ENCODE measurements around the gene SYNM. TPM values are rescaled to one million over a fixed set of nuclear protein-coding genes. Genes with fewer than 3 reads are reported as not detected.

SYNM gene
- total RNA-seq, 1 donor from 2014 or later: 1.7 TPM

- Mint-ChIP-seq H3K4me1 (ENCODE audit: unreplicated experiment) (no peaks in the 10 kb centered on the region), H3K36me3 (ENCODE audit: low read depth, unreplicated experiment) (no peaks in the 10 kb centered on the region), H3K27ac (ENCODE audit: unreplicated experiment) (no peak overlapping the region), H3K9me3 (ENCODE audit: unreplicated experiment) (no peaks in the 10 kb centered on the region), H3K27me3 (ENCODE audit: unreplicated experiment) (peaks cover 1% of the 10 kb centered on the region), H3K4me3 (ENCODE audit: unreplicated experiment) (no peak overlapping the region)
- TF ChIP-seq, protein P1, sequence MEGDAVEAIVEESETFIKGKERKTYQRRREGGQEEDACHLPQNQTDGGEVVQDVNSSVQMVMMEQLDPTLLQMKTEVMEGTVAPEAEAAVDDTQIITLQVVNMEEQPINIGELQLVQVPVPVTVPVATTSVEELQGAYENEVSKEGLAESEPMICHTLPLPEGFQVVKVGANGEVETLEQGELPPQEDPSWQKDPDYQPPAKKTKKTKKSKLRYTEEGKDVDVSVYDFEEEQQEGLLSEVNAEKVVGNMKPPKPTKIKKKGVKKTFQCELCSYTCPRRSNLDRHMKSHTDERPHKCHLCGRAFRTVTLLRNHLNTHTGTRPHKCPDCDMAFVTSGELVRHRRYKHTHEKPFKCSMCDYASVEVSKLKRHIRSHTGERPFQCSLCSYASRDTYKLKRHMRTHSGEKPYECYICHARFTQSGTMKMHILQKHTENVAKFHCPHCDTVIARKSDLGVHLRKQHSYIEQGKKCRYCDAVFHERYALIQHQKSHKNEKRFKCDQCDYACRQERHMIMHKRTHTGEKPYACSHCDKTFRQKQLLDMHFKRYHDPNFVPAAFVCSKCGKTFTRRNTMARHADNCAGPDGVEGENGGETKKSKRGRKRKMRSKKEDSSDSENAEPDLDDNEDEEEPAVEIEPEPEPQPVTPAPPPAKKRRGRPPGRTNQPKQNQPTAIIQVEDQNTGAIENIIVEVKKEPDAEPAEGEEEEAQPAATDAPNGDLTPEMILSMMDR (IDR thresholded peaks at IDR 0.05; ENCODE audit: unreplicated experiment): no peak
- DNase-seq (ENCODE audit: low spot score): no peak
Measured at GRCh38 chr15:99097441-99098410, 7.2 kb upstream of the SYNM start.

GRCh38 chr15:99098426-99098825 is 6.5 kb upstream of the SYNM start:
- Mint-ChIP-seq H3K4me1 (ENCODE audit: unreplicated experiment) (no peaks in the 10 kb centered on the region), H3K27ac (ENCODE audit: unreplicated experiment) (no peak overlapping the region), H3K9me3 (ENCODE audit: unreplicated experiment) (no peaks in the 10 kb centered on the region), H3K4me3 (ENCODE audit: unreplicated experiment) (no peak overlapping the region), H3K27me3 (ENCODE audit: unreplicated experiment) (peaks cover 1% of the 10 kb centered on the region), H3K36me3 (ENCODE audit: low read depth, unreplicated experiment) (no peaks in the 10 kb centered on the region)
- no peak for DNase-seq (ENCODE audit: low spot score)
- TF ChIP-seq, protein P1 (IDR thresholded peaks at IDR 0.05; ENCODE audit: unreplicated experiment): no peak

DNA sequence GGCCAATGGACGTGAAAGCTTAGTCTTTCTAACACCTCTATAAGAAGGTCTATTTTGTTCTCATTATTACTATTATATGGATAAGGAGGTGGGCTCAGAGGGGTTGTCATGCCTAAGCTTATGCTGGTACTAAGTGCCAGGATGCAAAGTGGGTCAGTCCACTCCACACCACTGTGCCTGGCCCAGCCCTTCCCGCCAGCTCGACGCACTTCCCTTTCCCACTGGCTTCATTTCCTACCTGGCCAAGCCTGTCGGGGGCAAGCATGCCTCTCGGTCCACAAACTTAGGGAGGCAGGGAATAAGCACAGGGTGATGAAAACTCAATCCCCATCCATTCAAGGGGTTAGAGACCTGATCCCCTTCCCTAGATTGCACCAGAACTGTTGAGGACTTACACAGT is 5.9 kb upstream of the SYNM start:
- Mint-ChIP-seq H3K4me3 (ENCODE audit: unreplicated experiment) (no peak overlapping the region), H3K9me3 (ENCODE audit: unreplicated experiment) (no peaks in the 10 kb centered on the region), H3K4me1 (ENCODE audit: unreplicated experiment) (no peaks in the 10 kb centered on the region), H3K27me3 (ENCODE audit: unreplicated experiment) (peaks cover 1% of the 10 kb centered on the region), H3K36me3 (ENCODE audit: low read depth, unreplicated experiment) (no peaks in the 10 kb centered on the region), H3K27ac (ENCODE audit: unreplicated experiment) (no peak overlapping the region)
- TF ChIP-seq, protein P1 (IDR thresholded peaks at IDR 0.05; ENCODE audit: unreplicated experiment): no peak
- no peak for DNase-seq (ENCODE audit: low spot score)

DNA sequence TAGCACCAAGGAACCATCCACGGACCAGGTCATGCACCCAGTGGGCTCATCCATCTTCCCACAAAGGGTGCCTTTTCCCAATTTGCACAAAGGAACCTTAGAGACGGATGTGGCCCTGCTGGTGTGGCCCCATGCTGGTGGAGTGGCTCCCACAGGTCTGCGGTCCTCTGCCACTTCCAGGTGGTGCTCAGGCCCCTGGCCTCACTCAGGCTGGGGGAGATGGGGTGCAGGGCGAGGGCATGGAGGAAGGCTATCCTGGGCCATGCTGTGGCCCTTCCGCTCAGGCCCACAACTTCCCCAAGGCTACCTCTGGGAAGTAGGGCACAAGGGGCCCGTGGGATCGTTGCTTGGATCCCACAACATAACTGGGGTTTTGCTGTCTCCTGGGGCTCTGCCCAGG is 5.2 kb upstream of the SYNM start:
- no peak for DNase-seq (ENCODE audit: low spot score)
- no peaks in the 10 kb centered on the region for H3K36me3 Mint-ChIP-seq (ENCODE audit: low read depth, unreplicated experiment)
- H3K4me3 Mint-ChIP-seq (ENCODE audit: unreplicated experiment): no peak overlapping the region
- H3K27me3 Mint-ChIP-seq (ENCODE audit: unreplicated experiment): peaks cover 1% of the 10 kb centered on the region
- no peaks in the 10 kb centered on the region for H3K9me3 Mint-ChIP-seq (ENCODE audit: unreplicated experiment)
- TF ChIP-seq, protein P1 (IDR thresholded peaks at IDR 0.05; ENCODE audit: unreplicated experiment): no peak
- no peaks in the 10 kb centered on the region for H3K4me1 Mint-ChIP-seq (ENCODE audit: unreplicated experiment)
- H3K27ac Mint-ChIP-seq (ENCODE audit: unreplicated experiment): no peak overlapping the region
